GM18499 (cell line): ENCODE measurements around the gene ALG2.

Source experiments
- ATAC-seq: cut with Tn5 transposase; IDR thresholded peaks from one replicate; pipeline ENCODE4 v1.9.1; 2021; ENCODE audit warnings: moderate number of reproducible peaks; ENCODE audit not compliant: insufficient read depth, unreplicated experiment

Gene ALG2, protein sequence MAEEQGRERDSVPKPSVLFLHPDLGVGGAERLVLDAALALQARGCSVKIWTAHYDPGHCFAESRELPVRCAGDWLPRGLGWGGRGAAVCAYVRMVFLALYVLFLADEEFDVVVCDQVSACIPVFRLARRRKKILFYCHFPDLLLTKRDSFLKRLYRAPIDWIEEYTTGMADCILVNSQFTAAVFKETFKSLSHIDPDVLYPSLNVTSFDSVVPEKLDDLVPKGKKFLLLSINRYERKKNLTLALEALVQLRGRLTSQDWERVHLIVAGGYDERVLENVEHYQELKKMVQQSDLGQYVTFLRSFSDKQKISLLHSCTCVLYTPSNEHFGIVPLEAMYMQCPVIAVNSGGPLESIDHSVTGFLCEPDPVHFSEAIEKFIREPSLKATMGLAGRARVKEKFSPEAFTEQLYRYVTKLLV

DNA sequence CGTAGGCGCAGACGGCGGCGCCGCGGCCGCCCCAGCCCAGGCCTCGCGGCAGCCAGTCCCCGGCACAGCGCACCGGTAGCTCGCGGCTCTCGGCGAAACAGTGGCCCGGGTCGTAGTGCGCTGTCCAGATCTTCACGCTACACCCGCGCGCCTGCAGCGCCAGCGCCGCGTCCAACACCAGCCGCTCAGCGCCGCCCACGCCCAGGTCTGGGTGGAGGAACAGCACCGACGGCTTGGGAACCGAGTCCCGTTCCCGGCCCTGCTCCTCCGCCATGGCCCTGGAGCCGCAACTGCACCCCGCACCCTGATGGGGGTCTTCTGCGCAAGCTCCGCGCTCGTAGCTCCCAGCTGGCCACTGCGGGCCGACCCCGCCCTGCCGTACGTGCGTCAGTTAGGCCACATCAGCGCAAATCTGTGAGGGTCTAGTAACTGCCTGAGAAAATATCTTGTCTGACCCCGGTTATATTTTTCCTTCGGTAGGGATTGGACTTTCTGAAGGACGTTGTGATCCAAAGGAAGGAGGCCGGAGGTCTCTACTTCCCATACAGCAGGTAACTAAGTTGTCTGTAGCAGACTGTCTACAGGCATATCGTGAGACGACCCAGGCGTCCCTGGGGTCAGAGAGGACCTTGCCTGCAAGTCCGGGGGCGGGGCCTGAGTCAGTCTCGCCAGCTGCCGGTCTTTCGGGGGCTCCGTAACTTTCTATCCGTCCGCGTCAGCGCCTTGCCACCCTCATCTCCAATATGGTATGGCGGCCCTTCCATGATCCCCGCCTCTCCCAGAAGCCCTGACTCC lies at the start of gene ALG2, which contains the start of gene SEC61B:
Gene ALG2 (minus strand): TSS at position 322 of the 795 bp plus-strand sequence. CDS start 48 bp downstream, at position 274.
Gene SEC61B (plus strand): TSS at position 662 of the 795 bp plus-strand sequence. CDS start 82 bp downstream, at position 744.
- peak; percentile 87 for ATAC-seq

DNA sequence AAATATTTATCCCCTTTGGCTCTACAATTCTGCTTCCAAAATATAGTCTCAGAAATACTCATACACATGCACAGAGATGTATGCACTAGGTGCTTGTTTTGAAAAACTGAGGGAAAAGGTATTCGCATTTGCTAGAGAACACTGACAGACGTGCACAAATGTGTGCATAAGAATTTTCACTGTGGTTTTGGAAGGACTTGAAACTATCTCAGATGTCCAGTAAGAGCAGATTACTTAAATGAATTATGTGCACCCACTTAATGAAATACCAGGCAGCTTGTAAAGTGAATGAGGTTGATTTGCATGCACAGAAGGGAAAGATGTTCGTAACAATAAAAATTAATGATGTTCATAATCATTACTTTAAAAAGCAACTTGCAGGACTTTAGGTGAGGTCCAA lies 48.7 kb upstream of the ALG2 start:
- ATAC-seq = no peak

DNA sequence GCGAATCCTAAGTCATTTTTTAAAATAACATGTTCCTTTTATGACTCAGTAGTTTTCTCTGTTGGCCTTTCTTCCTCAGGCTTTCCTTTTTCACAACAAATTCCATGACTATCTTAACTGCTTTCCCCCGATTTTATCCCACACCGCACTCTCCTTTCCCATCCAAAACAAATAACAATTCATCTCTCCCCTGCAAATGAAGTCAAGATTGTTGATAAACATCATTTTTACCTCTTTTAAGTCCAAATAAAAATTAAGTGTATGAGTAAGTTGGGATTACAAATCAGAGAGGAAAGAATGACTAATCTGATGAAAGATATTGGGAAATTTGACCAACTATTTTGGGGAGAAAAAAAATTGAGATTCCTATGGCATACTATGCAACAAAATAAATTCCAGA lies 47.7 kb upstream of the ALG2 start:
- no peak for ATAC-seq

DNA sequence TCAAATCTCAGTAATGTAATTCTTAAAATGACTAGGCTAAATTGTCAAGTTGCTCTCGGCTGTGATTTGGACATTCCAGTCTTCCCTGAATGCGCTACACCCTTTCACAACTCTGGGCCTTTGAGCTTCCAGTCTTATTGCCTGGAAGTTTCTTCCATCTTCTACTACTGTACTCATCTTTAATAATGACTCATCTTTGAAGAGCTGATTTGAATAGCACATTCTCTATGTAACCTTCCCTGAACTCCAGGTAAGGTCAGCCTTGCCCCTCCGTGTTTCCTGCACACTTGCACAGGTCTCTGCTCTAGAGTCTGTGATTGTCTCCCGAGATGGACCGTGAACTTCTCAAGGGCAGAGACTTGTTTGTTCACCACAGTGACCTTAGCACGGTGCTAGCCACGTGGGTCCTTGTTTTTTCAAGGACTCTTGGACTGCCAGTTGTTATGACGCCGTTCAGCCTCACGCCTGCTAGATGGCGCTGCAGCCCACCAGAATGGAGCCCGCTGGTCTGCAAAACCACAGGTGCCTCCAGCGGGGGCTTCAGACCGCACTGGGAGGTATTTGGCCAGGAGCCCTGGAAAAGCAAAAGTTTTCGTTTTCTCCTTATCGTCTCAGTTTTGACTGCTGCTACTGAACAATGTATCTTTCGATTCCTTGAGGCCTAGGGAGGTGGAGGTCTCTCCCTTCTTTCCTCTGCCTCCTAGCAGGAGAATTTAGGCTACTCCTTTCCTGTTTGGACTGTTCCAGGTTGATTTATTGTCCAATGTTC lies 44.7 kb upstream of the ALG2 start:
- no peak for ATAC-seq

DNA sequence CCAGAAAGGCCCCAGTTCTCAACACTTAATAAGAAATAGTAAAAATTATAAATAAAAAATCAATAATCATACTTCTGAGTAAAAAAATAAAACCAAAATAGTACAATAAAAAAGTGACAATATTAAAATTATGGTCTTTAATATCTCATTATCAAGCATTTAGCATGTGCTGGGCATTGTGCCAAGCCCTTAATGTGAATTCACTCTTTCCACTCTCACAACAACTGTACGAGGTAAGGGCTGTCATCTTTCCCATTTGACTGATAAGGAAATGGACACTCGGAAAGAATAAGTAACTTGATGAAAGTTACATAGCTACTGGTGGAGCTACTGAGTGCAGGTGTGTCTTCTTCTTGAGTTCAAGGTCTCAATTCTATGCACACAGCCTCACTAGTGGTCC lies 43.9 kb upstream of the ALG2 start:
- no peak for ATAC-seq

DNA sequence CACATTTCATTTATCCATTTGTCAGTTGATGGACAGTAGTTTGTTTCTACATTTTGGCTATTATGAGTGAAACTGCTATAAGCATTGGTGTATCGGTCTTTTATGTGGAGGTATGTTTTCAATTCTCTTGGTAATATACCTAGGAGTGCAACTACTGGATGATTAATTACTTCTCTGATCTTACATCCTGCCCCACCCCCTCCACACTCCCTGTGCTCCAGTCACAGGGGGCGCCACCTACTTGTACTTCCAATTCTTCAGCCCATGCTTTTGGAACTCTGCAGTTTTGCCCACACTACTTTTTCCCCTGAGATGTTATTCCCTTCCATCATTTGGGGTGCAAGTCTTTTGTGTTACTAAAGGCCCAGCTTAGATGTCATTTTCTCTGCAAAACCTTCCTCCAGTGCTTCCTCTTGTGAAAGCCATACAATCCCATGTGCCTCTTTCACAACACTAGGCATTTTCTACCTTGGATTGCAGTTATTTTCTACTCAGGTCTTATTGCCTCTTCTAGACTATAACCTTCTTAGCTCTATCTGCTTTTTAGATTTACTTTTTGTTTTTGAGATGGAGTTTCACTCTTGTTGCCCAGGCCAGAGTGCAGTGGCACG lies 42.4 kb upstream of the ALG2 start:
- ATAC-seq = no peak

DNA sequence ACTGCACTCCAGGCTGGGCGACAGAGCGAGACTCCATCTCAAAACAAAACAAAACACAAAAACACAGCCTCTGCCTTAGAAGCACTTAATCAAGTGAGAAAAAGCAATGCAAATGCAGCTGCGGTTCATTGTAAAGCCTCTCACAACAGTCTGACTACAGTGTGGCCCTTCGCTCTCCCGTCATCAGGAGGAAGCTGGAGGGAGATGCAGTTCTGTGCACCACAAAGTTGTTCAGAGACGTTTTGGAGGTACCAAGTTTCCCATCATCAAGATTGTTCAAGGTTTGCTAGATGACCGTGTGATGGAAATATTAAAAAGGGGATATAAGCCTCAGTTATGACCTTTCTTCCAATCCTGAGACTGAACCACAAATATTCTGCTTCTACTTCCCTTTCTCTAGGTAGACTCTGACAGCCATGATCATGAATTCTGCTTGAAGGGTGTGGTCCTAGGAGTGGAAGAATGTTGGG lies 41.2 kb upstream of the ALG2 start:
- ATAC-seq = no peak

DNA sequence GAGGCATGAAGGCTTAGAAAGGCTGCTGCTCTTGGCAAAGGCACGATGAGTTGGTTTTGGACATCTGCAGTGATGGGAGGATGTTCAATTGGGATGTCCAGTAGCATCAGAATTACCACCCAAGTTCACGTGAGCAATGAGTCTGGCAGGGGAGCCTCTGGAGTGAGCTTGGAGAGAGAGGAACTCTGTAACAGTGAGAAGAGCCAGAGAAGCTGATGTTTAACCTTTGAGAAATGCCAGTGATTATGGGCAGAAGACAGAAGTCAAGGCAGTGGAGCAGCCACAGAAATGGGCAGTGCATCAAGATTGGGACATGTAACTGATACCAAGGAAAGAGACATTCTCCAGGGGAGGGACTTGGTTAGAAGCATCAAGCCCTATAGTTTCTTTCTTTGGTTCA lies 40.2 kb upstream of the ALG2 start:
- no peak for ATAC-seq

DNA sequence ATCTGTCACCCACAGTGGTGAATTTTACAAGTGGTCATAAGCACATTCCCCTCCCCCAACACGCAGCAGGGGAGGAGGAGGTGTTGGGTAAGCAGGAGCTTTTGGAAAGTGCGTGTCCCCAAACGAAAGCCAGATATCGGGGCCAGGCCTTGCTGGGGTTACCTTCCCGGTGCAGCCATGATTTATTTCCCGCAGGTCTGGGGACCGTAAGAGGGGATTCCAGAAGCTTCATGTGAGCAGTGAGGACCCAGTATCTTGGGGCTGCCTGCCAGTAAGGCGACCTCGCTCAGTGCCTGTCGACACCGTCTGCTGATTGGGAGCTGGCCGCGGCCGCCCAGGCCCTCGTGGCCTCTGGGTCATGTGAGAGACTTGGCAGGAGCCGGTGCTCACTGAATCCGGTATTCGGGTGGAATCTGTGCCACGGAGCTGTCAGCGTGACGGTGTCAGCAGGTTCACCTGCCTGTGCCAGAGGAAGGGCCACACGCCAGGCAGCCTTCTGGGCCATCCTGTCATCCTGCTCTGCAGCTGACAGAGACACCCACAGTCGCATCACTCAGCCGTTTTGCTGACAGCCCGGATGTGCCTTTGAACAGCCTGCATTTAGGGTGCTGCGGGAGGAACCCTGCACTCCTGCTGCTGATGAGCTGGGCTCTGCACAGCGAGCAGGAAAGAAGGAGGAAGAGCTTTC lies 37.6 kb upstream of the ALG2 start:
- no peak for ATAC-seq

DNA sequence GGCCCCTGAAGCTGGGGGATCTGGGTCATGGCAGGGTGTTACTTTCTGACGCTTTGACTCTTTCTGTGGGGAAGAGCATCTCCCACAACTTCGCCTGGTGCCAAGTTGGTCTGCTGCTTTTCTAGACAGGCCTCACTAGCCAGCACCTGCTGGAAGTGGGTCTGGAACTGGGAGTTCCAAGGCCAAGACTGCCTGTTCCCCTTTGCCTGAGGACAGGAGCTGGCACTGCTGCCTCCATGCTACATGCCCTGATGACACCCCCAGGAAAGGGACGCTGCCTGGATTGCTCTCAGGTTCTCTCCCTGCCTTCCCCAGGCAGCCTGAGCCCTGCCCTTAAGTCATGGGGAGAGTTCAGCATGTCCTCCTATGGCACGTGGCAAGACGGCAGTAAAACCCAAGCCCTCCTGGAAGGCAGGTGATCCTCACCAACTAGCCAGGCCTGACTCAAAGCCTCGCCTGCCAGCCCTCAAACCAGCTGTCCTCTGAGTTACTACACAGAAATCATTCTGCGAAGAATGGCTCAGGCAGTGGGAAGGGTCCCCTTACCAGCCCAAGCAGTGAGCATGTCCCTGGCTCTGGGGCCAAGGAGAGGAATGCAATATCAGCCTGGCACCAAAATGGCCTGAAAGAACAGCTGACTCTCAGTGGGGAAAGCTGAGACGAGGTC lies 36.1 kb upstream of the ALG2 start:
- ATAC-seq = no peak

DNA sequence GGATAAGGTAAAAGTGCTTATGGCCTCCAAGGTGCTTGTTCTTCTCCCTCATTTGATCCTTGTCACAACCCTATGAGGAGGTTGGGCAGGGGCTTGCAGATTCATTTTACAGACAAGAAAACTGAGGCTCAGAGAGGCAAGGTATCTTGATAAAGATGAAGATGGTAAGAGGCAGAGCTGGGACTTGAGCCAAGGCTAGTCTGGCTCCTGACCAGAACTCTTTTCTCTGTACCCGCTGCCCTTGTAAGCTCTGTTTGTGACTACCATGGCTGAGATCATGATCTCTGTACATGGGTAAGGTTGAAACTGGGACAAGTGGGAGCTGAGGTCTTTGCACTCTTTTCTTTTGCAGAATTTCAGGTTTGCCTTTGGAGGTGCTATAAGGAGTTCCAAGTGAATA lies 33.9 kb upstream of the ALG2 start:
- ATAC-seq = no peak

DNA sequence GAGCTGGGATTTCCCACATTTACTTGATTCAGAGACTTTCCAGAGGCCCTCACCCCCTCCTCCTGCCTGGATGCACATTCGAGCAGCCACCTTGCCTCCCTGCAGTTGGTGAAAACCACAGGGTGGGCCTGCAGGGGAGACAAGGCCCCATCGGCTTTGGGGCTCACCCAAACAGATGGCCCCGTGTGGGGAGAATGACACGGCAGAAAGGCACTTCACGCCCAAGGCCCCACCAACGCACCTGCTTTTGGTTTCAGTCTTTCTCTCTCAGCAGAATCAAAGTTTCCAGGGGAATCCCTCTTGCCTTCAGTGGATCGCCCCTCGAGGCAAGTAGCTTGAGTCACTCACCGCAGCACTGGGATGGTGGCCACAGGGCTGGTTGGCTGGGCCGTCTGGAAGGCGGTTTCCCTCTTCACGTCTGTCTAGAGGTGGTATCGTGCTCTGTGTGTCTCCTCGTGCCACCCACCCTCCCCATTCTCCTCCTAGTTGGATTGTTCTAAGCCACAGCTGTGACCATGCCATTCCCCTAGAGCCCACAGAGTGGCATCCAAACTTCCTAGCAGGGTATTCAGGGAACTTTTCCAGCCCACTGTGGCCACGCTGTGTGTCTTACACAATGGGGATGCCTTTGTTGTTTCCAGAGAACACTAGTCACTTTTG lies 32.2 kb upstream of the ALG2 start:
- peak; percentile 72 for ATAC-seq

DNA sequence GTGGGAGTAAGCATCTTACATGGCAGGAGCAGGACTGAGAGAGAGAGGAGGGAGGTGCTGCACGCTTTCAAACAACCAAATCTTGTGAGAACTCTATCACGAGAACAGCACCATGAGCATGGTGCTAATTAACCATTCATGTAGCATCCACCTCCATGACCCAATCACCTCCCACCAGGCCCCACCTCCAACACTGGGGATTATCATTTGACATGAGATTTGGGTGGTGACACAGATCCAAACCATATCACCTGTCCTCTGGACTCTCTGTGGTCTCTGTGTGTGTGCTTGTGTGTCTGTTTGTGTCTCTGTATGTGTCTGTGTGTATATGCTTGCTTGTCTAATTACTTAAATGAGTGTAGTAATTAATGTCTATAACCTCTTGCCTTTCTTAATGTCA lies 31.4 kb upstream of the ALG2 start:
- ATAC-seq = peak; percentile 27

DNA sequence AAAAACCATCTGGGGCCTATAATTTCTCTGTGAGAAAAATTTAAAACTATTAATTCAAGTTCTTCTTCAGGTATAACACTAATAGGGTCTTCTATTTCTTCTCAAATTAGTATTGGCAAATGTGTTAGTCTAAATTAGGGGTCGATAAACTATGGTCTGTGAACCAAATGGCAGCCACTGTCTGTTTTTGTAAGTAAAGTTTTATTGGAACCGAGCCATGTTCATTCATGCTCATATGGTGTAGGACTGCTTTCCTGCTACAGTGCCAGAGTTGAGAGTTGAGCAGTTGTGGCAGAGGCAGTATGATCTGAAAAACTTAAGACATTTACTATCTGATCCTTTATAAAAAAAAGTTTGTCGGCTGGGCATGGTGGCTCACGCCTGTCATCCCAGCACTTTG lies 29.4 kb upstream of the ALG2 start:
- ATAC-seq = no peak

DNA sequence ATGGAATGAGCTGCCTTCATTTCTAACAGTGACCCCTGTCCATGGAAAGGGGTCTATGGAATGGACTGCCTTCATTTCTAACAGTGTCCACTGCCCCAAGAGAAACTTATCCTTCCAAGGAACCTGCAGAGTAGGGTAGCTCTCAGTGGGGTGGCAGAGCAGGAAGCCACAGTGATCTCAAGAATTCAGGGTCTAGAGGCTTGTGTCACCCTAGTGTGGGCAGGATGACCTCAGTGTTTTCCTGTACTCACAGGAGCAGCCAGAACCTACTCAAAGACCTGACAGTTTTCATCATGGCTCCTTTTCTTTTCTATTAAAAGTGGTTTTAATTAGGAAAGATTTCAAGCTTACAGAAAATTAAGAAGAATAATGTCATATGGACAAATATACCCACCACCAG lies 27.9 kb upstream of the ALG2 start:
- ATAC-seq = no peak

DNA sequence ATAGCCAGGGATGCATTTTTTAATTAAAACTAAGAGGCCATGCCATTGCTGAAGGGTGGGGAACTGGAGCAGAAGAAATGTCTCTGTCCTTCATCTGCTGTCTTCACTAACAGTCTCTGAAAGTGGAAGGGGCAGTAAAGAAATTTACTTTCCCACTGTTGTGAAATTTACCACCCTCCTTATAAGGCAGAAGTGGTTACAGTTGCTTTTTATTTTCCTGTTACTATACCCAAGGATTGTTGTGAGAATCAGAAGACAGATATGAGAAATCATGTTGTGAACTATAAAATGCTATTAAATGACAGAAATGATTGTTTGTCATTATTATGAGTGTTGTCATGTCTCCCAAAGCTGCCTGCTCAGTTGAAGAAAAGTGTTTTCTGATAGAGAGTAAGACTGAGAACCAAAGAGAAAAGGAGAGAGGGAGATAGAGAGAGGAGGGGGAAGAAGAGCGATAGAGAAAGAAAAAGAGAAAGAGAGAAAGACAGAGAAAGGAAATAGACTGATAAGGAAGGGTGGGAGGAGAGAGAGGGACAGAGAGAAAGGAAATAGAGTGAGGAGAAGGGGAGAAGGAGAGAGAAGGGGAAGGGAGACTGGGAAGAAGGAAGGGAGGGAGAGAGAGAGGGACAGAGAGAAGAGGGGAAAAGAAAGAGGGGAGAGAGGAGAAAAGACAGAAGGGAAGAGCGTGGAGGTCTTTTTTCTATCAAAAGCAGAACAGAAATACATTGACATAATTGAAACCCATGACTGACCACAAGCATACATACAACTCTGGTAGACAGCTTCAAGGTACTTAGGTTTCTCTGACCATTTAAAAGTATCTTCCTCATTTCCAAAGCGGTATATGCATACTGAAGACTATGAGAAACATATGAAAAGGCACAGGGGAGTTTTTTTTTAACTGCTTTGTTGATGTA lies 22.9 kb upstream of the ALG2 start:
- peak; percentile 93 for ATAC-seq

DNA sequence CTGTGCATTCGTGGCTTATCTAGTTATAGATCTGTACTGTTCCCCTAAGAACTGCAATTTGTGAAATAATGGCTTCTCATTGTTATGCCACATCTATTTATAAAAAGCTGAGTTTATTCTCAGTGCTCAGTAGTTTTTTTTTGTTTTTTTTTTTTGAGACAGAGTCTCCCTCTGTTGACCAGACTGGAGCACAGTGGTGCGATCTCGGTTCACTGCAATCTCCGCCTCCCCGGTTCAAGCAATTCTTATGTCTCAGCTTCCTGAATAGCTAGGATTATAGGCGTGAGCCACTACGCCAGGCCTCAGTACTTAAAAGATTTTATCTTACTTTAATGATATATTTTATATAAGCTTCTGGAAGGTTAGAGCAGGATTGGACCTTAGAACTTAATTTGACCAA lies 19.4 kb upstream of the ALG2 start:
- ATAC-seq = no peak
